HCT116 (cell line): ENCODE results near the gene MSL2. TPM values are rescaled to one million over a fixed set of nuclear protein-coding genes. Genes with fewer than 3 reads are reported as not detected.

Experiments used
- ATAC-seq: fragments of 200-7000 bp; cut with Tn5 transposase; 2 replicates; pipeline ENCODE4 v1.9.1; 2020; ENCODE audit warnings: mild to moderate bottlenecking, moderate library complexity
- BruUV-seq: library from RNA; stranded (reverse); fragments of 400-500 nt; replicated peaks from 2 replicates; lab custom pipeline; 2021; lab: Mats Ljungman, UMichigan
- CTCF ChIA-PET: fragments of 300-600 bp; sonication (Branson Sonifier 250); formaldehyde crosslinking; loops from one replicate; lab custom pipeline; 2021; ENCODE audit warnings: antibody characterized with exemption; lab: Charles Lee
- POLR2A ChIA-PET: fragments of 300-600, 350-600 bp; sonication (Branson Sonifier 250); formaldehyde crosslinking; loops from one replicate; lab custom pipeline; 2021; ENCODE audit warnings: antibody characterized with exemption; lab: Charles Lee
- RAD21 ChIA-PET, 2 experiments: fragments of 300-600 bp; sonication (Branson Sonifier 250); formaldehyde crosslinking; loops; one replicate each; lab custom pipeline; 2023; ENCODE audit warnings: low total read pairs in 2 of 2; ENCODE audit not compliant: uncharacterized antibody in 2 of 2, unreplicated experiment in 2 of 2, low non-redundant PET in 1 of 2; lab: Charles Lee
- DNase-seq: peaks from one replicate; pipeline ENCODE4 v3.0.0-alpha.2; 2010; ENCODE audit warnings: low read depth, low spot score
- H2AFZ ChIP-seq: fragments of 200-600 bp; shearing (Covaris generic), sonication (generic); 2 replicates; pipeline ENCODE4 v1.6.1; 2017; ENCODE audit warnings: low read depth, mixed run types, mixed read lengths, antibody characterized with exemption, low read length; ENCODE audit not compliant: poor library complexity, severe bottlenecking
- H3K27ac ChIP-seq: 2 replicates; pipeline ENCODE4 v1.5.1; 2012; ENCODE audit warnings: low read depth, low read length
- H3K27me3 ChIP-seq: fragments of 200-600 bp; sonication (generic); 2 replicates; pipeline ENCODE4 v1.6.1; 2016; ENCODE audit warnings: mixed run types, low read length, mixed read lengths; ENCODE audit not compliant: insufficient read depth
- H3K36me3 ChIP-seq, 2 experiments: fragments of 200-500 bp in 1 of 2; fragments of 200-600 bp in 1 of 2; sonication (Bioruptor generic) in 1 of 2; sonication (generic) in 1 of 2; 2 replicates each; pipeline versions ENCODE4 v1.5.1 to v1.6.1; 2014 to 2016; ENCODE audit warnings: low read length in 2 of 2, inconsistent platforms in 1 of 2, mixed read lengths in 1 of 2, mixed run types in 1 of 2; ENCODE audit not compliant: insufficient read depth in 2 of 2, control insufficient read depth in 1 of 2
- H3K4me1 ChIP-seq, 2 experiments: fragments of 200-600 bp in 1 of 2; sonication (generic) in 1 of 2; 2 replicates each; pipeline versions ENCODE4 v1.5.1 to v1.6.1; 2012 to 2017; ENCODE audit warnings: low read length in 2 of 2, inconsistent platforms in 1 of 2, mild to moderate bottlenecking in 1 of 2, mixed read lengths in 1 of 2, mixed run types in 1 of 2, moderate library complexity in 1 of 2; ENCODE audit not compliant: insufficient read depth in 2 of 2, control insufficient read depth in 1 of 2
- H3K4me2 ChIP-seq: fragments of 200-600 bp; sonication (generic); 2 replicates; pipeline ENCODE4 v1.6.1; 2017; ENCODE audit warnings: mixed run types, low read length, mixed read lengths
- H3K4me3 ChIP-seq, 2 experiments: fragments of 200-600 bp in 1 of 2; sonication (generic) in 1 of 2; replicated peaks in 1 of 2; 2 replicates each; pipeline ENCODE4 v1.5.1; 2011 to 2016; ENCODE audit warnings: low read length in 2 of 2, control low read depth in 1 of 2, low read depth in 1 of 2, mild to moderate bottlenecking in 1 of 2, mixed read lengths in 1 of 2, mixed run types in 1 of 2
- H3K79me2 ChIP-seq: fragments of 200-600 bp; sonication (generic); 2 replicates; pipeline ENCODE4 v1.6.1; 2017; ENCODE audit warnings: mild to moderate bottlenecking, mixed run types, low read length, moderate library complexity, mixed read lengths; ENCODE audit not compliant: insufficient read depth
- H3K9ac ChIP-seq: fragments of 200-600 bp; sonication (generic); 2 replicates; pipeline ENCODE4 v1.6.1; 2016; ENCODE audit warnings: low read length, mixed read lengths
- H3K9me2 ChIP-seq: fragments of 200-600 bp; sonication (generic), shearing (Covaris generic); 2 replicates; pipeline ENCODE4 v1.6.1; 2017; ENCODE audit warnings: mixed run types, mild to moderate bottlenecking, moderate library complexity; ENCODE audit not compliant: insufficient read depth
- H3K9me3 ChIP-seq, 2 experiments: fragments of 200-500 bp in 1 of 2; fragments of 200-600 bp in 1 of 2; sonication (Bioruptor generic) in 1 of 2; sonication (generic) in 1 of 2; 2 replicates each; pipeline ENCODE4 v1.6.1; 2014 to 2017; ENCODE audit warnings: low read length in 2 of 2, mixed read lengths in 2 of 2, inconsistent platforms in 1 of 2, low read depth in 1 of 2, mild to moderate bottlenecking in 1 of 2, mixed run types in 1 of 2, moderate library complexity in 1 of 2; ENCODE audit not compliant: control insufficient read depth in 1 of 2, insufficient read depth in 1 of 2
- H4K20me1 ChIP-seq: fragments of 200-600 bp; sonication (generic), shearing (Covaris generic); 2 replicates; pipeline ENCODE4 v1.6.1; 2017; ENCODE audit warnings: mixed run types, mild to moderate bottlenecking, moderate library complexity; ENCODE audit not compliant: insufficient read depth
- CBX3 ChIP-seq: IDR thresholded peaks from 2 replicates; pipeline ENCODE4 v1.6.1; 2012; ENCODE audit warnings: low read depth
- CEBPB ChIP-seq: IDR thresholded peaks from 2 replicates; pipeline ENCODE4 v1.6.1; 2012; ENCODE audit warnings: low read depth
- EZH2 ChIP-seq: fragments of 200-600 bp; sonication (generic); IDR thresholded peaks from 2 replicates; pipeline ENCODE4 v1.6.1; 2017; ENCODE audit warnings: antibody characterized with exemption, mixed run types
- EZH2phosphoT487 ChIP-seq: fragments of 200-600 bp; IDR thresholded peaks from 2 replicates; pipeline ENCODE4 v1.6.1; 2018; ENCODE audit warnings: antibody characterized with exemption, borderline replicate concordance
- FOSL1 ChIP-seq: IDR thresholded peaks from 2 replicates; pipeline ENCODE4 v1.6.1; 2012; ENCODE audit warnings: low read depth
- JUND ChIP-seq: IDR thresholded peaks from 2 replicates; pipeline ENCODE4 v1.6.1; 2012
- POLR2A ChIP-seq: IDR thresholded peaks from 2 replicates; pipeline ENCODE4 v1.7.0; 2011; ENCODE audit warnings: borderline replicate concordance; ENCODE audit not compliant: insufficient read depth, insufficient read length; ENCODE audit errors: extremely low read depth
- POLR2AphosphoS5 ChIP-seq: IDR thresholded peaks from 2 replicates; pipeline ENCODE4 v1.6.1; 2011; ENCODE audit warnings: mild to moderate bottlenecking, low read depth, low read length, moderate library complexity
- RAD21 ChIP-seq: IDR thresholded peaks from 2 replicates; pipeline ENCODE4 v1.6.1; 2012; ENCODE audit warnings: low read depth, mild to moderate bottlenecking
- SIN3A ChIP-seq: IDR thresholded peaks from 2 replicates; pipeline ENCODE4 v1.6.1; 2012; ENCODE audit warnings: low read depth
- SP1 ChIP-seq: IDR thresholded peaks from 2 replicates; pipeline ENCODE4 v1.6.1; 2012; ENCODE audit warnings: low read depth
- SRF ChIP-seq: IDR thresholded peaks from 2 replicates; pipeline ENCODE4 v1.6.1; 2012; ENCODE audit warnings: low read depth
- TCF7L2 ChIP-seq: IDR thresholded peaks from 2 replicates; pipeline ENCODE4 v1.7.0; 2011; ENCODE audit warnings: borderline replicate concordance, inconsistent platforms; ENCODE audit not compliant: insufficient read depth, insufficient read length; ENCODE audit errors: extremely low read depth
- YY1 ChIP-seq: IDR thresholded peaks from 2 replicates; pipeline ENCODE4 v1.6.1; 2011; ENCODE audit warnings: low read length, low read depth, moderate library complexity, mild to moderate bottlenecking; ENCODE audit not compliant: insufficient replicate concordance; ENCODE audit errors: extremely low read depth
- ZNF274 ChIP-seq: fragments of 200-500 bp; sonication (Bioruptor generic); IDR thresholded peaks from 2 replicates; pipeline ENCODE4 v1.6.1; 2014; ENCODE audit warnings: mild to moderate bottlenecking, low read depth, low read length, inconsistent platforms
- intact Hi-C: fragments of 100-400 bp; cut with micrococcal nuclease; formaldehyde crosslinking; loops from 2 replicates; pipeline ENCODE4 v1.10.0; 2022
- total RNA-seq: library from RNA; stranded (reverse); gene quantifications from one replicate; pipeline ENCODE4 v1.2.1, GENCODE V29; 2021; ENCODE audit not compliant: unreplicated experiment
- TF ChIP-seq, protein P1 (sequence below), 3 experiments: fragments of 200-600 bp in 1 of 3; sonication (generic) in 1 of 3; IDR thresholded peaks in 2 of 3; conservative IDR thresholded peaks in 1 of 3; 2 replicates each; pipeline ENCODE4 v1.5.1; 2012 to 2017; ENCODE audit warnings: low read depth in 2 of 3, low read length in 2 of 3, antibody characterized with exemption in 1 of 3, borderline replicate concordance in 1 of 3, control low read depth in 1 of 3, mild to moderate bottlenecking in 1 of 3, mixed read lengths in 1 of 3, mixed run types in 1 of 3, moderate library complexity in 1 of 3; ENCODE audit not compliant: insufficient read depth in 1 of 3
- TF ChIP-seq, protein P2 (sequence below): IDR thresholded peaks from 2 replicates; pipeline ENCODE4 v1.6.1; 2012
- TF ChIP-seq, protein P3 (sequence below): IDR thresholded peaks from 2 replicates; pipeline ENCODE4 v1.6.1; 2012
- TF ChIP-seq, protein P4 (sequence below): IDR thresholded peaks from 2 replicates; pipeline ENCODE4 v1.6.1; 2012; ENCODE audit warnings: low read depth

MSL2 gene
- total RNA-seq, 1 experiment from 2014 or later = 34.8 TPM

DNA sequence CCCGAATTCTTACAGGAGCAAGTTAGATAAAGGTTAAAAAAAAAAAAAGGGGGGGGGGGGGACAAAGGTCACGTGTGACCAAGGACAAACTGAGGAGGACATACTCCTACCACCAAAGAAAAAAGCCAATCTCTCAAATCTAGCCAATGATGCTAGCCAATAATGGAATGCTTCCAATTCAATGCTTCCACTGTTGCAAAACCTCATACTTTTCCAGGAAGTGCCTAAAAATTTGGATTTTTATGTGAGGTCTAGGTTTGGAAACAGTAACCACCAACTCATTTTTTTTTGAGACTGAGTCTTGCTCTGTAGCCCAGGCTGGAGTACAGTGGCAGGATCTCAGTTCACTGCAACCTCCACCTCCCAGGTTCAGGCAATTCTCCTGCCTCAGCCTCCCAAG is 11.4 kb downstream of the MSL2 start:
- Histone ChIP-seq H3K4me1 (peaks cover 35 to 59% of the 10 kb centered on the region in 2 experiments), H3K27me3 (no peaks in the 10 kb centered on the region), H3K9me3 (no peaks in the 10 kb centered on the region), H3K27ac (no peak overlapping the region), H3K9ac (no peak overlapping the region), H2AFZ (no peak overlapping the region), H3K79me2 (peaks cover 99% of the 10 kb centered on the region), H4K20me1 (peaks cover 20% of the 10 kb centered on the region; the same call in 1 of the 2 replicates), H3K4me2 (no peak overlapping the region), H3K4me3 (no peak overlapping the region), H3K9me2 (no peaks in the 10 kb centered on the region), H3K36me3 (no peaks in the 10 kb centered on the region)
- no TSS peak for BruUV-seq
- ChIA-PET RAD21 (no interaction called here), POLR2A (no interaction called here), CTCF (no interaction called here)
- ATAC-seq = no peak
- DNase-seq = no peak
- TF ChIP-seq CBX3 (no peak), SP1 (no peak), EZH2 (no peak), SRF (no peak), POLR2A (no peak), YY1 (no peak), ZNF274 (no peak), JUND (no peak), SIN3A (no peak), EZH2phosphoT487 (no peak), CEBPB (no peak), POLR2AphosphoS5 (no peak), FOSL1 (no peak), RAD21 (no peak), TCF7L2 (no peak)
- TF ChIP-seq, protein P1, sequence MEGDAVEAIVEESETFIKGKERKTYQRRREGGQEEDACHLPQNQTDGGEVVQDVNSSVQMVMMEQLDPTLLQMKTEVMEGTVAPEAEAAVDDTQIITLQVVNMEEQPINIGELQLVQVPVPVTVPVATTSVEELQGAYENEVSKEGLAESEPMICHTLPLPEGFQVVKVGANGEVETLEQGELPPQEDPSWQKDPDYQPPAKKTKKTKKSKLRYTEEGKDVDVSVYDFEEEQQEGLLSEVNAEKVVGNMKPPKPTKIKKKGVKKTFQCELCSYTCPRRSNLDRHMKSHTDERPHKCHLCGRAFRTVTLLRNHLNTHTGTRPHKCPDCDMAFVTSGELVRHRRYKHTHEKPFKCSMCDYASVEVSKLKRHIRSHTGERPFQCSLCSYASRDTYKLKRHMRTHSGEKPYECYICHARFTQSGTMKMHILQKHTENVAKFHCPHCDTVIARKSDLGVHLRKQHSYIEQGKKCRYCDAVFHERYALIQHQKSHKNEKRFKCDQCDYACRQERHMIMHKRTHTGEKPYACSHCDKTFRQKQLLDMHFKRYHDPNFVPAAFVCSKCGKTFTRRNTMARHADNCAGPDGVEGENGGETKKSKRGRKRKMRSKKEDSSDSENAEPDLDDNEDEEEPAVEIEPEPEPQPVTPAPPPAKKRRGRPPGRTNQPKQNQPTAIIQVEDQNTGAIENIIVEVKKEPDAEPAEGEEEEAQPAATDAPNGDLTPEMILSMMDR (IDR thresholded peaks at IDR 0.05 in 2 of 3, conservative IDR thresholded peaks at IDR 0.05 in 1 of 3; ENCODE audit: borderline replicate concordance in 1 of 3, insufficient read depth in 1 of 3, low read depth in 2 of 3, low read length in 2 of 3) = no peak
- TF ChIP-seq, protein P2, sequence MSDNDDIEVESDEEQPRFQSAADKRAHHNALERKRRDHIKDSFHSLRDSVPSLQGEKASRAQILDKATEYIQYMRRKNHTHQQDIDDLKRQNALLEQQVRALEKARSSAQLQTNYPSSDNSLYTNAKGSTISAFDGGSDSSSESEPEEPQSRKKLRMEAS = no peak
- TF ChIP-seq, protein P3, sequence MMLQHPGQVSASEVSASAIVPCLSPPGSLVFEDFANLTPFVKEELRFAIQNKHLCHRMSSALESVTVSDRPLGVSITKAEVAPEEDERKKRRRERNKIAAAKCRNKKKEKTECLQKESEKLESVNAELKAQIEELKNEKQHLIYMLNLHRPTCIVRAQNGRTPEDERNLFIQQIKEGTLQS = no peak
- TF ChIP-seq, protein P4, sequence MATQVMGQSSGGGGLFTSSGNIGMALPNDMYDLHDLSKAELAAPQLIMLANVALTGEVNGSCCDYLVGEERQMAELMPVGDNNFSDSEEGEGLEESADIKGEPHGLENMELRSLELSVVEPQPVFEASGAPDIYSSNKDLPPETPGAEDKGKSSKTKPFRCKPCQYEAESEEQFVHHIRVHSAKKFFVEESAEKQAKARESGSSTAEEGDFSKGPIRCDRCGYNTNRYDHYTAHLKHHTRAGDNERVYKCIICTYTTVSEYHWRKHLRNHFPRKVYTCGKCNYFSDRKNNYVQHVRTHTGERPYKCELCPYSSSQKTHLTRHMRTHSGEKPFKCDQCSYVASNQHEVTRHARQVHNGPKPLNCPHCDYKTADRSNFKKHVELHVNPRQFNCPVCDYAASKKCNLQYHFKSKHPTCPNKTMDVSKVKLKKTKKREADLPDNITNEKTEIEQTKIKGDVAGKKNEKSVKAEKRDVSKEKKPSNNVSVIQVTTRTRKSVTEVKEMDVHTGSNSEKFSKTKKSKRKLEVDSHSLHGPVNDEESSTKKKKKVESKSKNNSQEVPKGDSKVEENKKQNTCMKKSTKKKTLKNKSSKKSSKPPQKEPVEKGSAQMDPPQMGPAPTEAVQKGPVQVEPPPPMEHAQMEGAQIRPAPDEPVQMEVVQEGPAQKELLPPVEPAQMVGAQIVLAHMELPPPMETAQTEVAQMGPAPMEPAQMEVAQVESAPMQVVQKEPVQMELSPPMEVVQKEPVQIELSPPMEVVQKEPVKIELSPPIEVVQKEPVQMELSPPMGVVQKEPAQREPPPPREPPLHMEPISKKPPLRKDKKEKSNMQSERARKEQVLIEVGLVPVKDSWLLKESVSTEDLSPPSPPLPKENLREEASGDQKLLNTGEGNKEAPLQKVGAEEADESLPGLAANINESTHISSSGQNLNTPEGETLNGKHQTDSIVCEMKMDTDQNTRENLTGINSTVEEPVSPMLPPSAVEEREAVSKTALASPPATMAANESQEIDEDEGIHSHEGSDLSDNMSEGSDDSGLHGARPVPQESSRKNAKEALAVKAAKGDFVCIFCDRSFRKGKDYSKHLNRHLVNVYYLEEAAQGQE = no peak
- intact Hi-C loops = no loop called here
